ENCODE data around the gene CD2AP. TPM values are rescaled to one million over a fixed set of nuclear protein-coding genes. Genes with fewer than 3 reads are reported as not detected.

The CD2AP gene
- total and polyA plus RNA-seq, 2 experiments from 2014 or later, result 9.8 to 19.2 TPM

DNA sequence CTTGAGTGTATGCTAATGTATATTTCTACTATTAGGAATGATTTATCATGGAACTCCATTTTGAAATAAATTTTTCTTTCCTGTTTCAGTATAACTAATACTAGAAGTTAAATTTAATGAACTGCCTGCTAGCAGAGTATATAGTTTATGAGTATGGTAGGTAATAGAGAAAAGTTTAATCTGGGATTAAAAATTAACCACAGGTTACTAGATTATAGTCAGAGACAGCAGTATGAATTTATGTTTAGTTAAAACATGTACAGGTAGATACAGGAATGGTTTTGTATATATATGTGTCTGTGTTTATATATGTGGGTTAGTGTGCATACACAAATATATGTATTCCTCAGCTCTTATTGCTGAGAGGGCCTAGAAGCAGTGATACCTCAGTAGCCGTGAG lies 32.3 kb downstream of the CD2AP start:
- TF ChIP-seq, protein P1, sequence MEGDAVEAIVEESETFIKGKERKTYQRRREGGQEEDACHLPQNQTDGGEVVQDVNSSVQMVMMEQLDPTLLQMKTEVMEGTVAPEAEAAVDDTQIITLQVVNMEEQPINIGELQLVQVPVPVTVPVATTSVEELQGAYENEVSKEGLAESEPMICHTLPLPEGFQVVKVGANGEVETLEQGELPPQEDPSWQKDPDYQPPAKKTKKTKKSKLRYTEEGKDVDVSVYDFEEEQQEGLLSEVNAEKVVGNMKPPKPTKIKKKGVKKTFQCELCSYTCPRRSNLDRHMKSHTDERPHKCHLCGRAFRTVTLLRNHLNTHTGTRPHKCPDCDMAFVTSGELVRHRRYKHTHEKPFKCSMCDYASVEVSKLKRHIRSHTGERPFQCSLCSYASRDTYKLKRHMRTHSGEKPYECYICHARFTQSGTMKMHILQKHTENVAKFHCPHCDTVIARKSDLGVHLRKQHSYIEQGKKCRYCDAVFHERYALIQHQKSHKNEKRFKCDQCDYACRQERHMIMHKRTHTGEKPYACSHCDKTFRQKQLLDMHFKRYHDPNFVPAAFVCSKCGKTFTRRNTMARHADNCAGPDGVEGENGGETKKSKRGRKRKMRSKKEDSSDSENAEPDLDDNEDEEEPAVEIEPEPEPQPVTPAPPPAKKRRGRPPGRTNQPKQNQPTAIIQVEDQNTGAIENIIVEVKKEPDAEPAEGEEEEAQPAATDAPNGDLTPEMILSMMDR (IDR thresholded peaks at IDR 0.05; ENCODE audit: low read depth, low read length), result no peak
- H3K36me3 ChIP-seq, result no peaks in the 10 kb centered on the region
- H3K4me3 ChIP-seq, result no peak overlapping the region
- H3K27me3 ChIP-seq, result no peaks in the 10 kb centered on the region
- no peaks in the 10 kb centered on the region for H3K4me1 ChIP-seq (ENCODE audit: low read depth)
- H3K27ac ChIP-seq, result no peak overlapping the region
- no peak for DNase-seq (ENCODE audit: low read depth in 1 of 2, low spot score in 1 of 2)
- H3K9me3 ChIP-seq (ENCODE audit: low read depth), result no peaks in the 10 kb centered on the region

DNA sequence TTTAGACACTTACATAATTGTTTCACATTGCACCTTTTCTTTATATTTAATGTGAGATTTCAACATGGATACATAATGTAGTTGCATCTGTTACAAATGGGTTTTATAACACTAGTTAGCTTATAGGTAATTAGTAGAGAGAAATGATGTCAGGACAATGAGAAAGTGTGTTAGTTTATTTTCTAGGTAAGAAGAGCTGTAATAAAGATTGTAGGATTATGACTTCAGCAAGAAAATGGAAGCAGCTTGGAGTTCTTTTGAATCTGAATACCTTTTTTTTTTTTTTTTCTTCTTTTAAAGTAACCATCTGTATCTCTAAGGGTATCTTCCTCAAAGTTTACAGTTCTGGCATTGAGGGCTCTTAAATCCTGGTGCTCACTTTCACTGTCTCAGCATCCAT lies 35.3 kb downstream of the CD2AP start:
- TF ChIP-seq, protein P1 (IDR thresholded peaks at IDR 0.05; ENCODE audit: low read depth, low read length), result no peak
- no peak overlapping the region for H3K4me3 ChIP-seq
- H3K27ac ChIP-seq, result no peak overlapping the region
- no peak for DNase-seq (ENCODE audit: low read depth in 1 of 2, low spot score in 1 of 2)
- no peaks in the 10 kb centered on the region for H3K4me1 ChIP-seq (ENCODE audit: low read depth)
- H3K27me3 ChIP-seq, result no peaks in the 10 kb centered on the region
- H3K9me3 ChIP-seq (ENCODE audit: low read depth), result no peaks in the 10 kb centered on the region
- no peaks in the 10 kb centered on the region for H3K36me3 ChIP-seq

DNA sequence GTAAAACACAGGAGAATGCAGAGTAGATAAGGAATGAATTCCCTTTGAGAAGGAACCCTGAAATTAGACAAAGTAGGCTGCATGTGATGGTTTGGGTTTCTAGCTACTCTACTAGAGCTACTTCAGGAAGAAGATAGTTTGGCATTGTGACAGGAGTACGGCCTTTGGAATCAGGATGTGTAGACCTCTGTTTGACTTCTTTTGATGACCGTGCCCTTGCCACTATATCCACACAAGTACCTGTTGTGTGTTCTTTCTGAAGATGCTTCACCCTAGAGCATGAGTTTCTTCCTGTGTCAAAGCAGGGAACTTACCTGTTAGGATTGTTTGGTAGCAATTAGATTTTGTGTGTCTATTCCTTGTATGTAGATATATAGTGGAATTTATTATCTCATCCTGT lies 41.7 kb downstream of the CD2AP start:
- no peak for DNase-seq (ENCODE audit: low read depth in 1 of 2, low spot score in 1 of 2)
- no peaks in the 10 kb centered on the region for H3K4me1 ChIP-seq (ENCODE audit: low read depth)
- no peak overlapping the region for H3K4me3 ChIP-seq
- H3K27me3 ChIP-seq, result no peaks in the 10 kb centered on the region
- no peaks in the 10 kb centered on the region for H3K9me3 ChIP-seq (ENCODE audit: low read depth)
- no peaks in the 10 kb centered on the region for H3K36me3 ChIP-seq
- TF ChIP-seq, protein P1 (IDR thresholded peaks at IDR 0.05; ENCODE audit: low read depth, low read length), result no peak
- no peak overlapping the region for H3K27ac ChIP-seq

DNA sequence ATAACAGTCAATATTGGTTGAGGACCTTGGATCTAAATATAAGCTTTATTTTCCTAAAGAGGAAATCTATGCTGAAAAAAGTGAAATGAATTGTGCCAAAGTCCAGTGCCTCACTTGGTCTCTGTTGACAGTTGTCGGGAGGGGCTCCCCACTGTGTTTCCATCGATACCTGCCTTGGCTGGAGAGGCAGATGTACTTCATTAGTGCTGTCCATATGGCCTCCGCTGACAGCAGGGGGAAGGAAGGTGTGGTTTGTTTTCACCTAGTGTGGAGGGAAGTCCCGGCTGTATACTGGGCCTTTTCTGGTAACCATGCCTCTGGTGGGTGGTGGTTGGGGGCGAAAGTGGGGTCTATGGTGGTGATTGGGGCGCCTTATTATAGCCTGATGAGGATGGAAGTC lies 42.7 kb downstream of the CD2AP start:
- TF ChIP-seq, protein P1 (IDR thresholded peaks at IDR 0.05; ENCODE audit: low read depth, low read length), result no peak
- Histone ChIP-seq H3K36me3 (no peaks in the 10 kb centered on the region), H3K4me3 (no peak overlapping the region), H3K27me3 (no peaks in the 10 kb centered on the region), H3K4me1 (ENCODE audit: low read depth) (no peaks in the 10 kb centered on the region), H3K27ac (no peak overlapping the region), H3K9me3 (ENCODE audit: low read depth) (no peaks in the 10 kb centered on the region)
- no peak for DNase-seq (ENCODE audit: low read depth in 1 of 2, low spot score in 1 of 2)

DNA sequence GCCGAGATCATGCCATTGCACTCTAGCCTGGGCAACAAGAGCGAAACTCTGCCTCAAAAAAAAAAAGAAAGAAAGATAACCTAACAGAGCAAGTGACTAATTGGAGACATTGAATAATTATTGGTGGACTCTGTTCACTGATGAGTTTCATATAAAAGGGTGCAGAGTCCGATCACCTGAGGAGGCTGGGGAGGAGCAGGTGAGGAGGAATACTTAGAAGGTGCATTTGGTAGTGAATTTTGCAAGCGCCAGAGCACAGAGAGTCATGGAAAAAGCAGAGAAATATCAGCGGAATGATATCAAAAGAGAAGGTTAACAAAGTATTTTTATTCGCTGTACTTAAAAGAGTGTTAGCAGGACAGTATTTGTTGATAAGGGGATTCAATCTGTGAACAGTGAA lies 44.4 kb downstream of the CD2AP start:
- no peaks in the 10 kb centered on the region for H3K9me3 ChIP-seq (ENCODE audit: low read depth)
- H3K27ac ChIP-seq, result no peak overlapping the region
- no peaks in the 10 kb centered on the region for H3K27me3 ChIP-seq
- no peaks in the 10 kb centered on the region for H3K36me3 ChIP-seq
- no peak overlapping the region for H3K4me3 ChIP-seq
- no peak for DNase-seq (ENCODE audit: low read depth in 1 of 2, low spot score in 1 of 2)
- TF ChIP-seq, protein P1 (IDR thresholded peaks at IDR 0.05; ENCODE audit: low read depth, low read length), result no peak
- no peaks in the 10 kb centered on the region for H3K4me1 ChIP-seq (ENCODE audit: low read depth)

Data from cardiac muscle cell (in vitro differentiated cells and primary cell).